Upper lobe of right lung (tissue), 1 donor: Measurements from ENCODE around the gene PVALB. TPM values are rescaled to one million over a fixed set of nuclear protein-coding genes. Genes with fewer than 3 reads are reported as not detected.

Experiments used
- ATAC-seq: fragments of 200-7000 bp; cut with Tn5 transposase; one replicate; pipeline ENCODE4 v1.9.1; 2020; ENCODE audit warnings: mild to moderate bottlenecking, moderate library complexity
- DNase-seq: peaks from one replicate; pipeline ENCODE4 v3.0.0-alpha.2; 2020
- H3K27ac ChIP-seq: fragments of 200-600 bp; one replicate; pipeline ENCODE4 v1.8.0; 2022
- H3K27me3 ChIP-seq: fragments of 200-600 bp; one replicate; pipeline ENCODE4 v1.8.0; 2022; ENCODE audit warnings: mild to moderate bottlenecking
- H3K36me3 ChIP-seq: fragments of 200-600 bp; one replicate; pipeline ENCODE4 v1.8.0; 2022
- H3K4me1 ChIP-seq: fragments of 200-600 bp; one replicate; pipeline ENCODE4 v1.8.0; 2022
- H3K4me3 ChIP-seq: fragments of 200-600 bp; one replicate; pipeline ENCODE4 v1.8.0; 2022; ENCODE audit warnings: mild to moderate bottlenecking
- H3K9me3 ChIP-seq: fragments of 200-600 bp; one replicate; pipeline ENCODE4 v1.8.0; 2022
- intact Hi-C: fragments of 100-400 bp; cut with DNase I; formaldehyde crosslinking; loops from one replicate; pipeline ENCODE4 v1.11.0; 2022
- total RNA-seq: library from RNA; stranded (reverse); fragmentation: NEBNext Ultra II Directional; extraction: Animal tissue kit (Norgen Biotek cat#: 25700); gene quantifications from one replicate; pipeline ENCODE4 v1.2.1, GENCODE V29; 2021
- TF ChIP-seq, protein P1 (sequence below): fragments of 200-600 bp; IDR thresholded peaks from one replicate; pipeline ENCODE4 v1.8.0; 2022; ENCODE audit warnings: antibody characterized with exemption
- donor health status: DM: no; HTN: yes; CAD: no; lungs with severe emphysema.

PVALB gene
- total RNA-seq, 1 donor from 2014 or later = 2.5 TPM

- intact Hi-C loops = no loop called here
- H3K4me1 ChIP-seq = no peaks in the 10 kb centered on the region
- H3K4me3 ChIP-seq = no peak overlapping the region
- DNase-seq = no peak
- TF ChIP-seq, protein P1, sequence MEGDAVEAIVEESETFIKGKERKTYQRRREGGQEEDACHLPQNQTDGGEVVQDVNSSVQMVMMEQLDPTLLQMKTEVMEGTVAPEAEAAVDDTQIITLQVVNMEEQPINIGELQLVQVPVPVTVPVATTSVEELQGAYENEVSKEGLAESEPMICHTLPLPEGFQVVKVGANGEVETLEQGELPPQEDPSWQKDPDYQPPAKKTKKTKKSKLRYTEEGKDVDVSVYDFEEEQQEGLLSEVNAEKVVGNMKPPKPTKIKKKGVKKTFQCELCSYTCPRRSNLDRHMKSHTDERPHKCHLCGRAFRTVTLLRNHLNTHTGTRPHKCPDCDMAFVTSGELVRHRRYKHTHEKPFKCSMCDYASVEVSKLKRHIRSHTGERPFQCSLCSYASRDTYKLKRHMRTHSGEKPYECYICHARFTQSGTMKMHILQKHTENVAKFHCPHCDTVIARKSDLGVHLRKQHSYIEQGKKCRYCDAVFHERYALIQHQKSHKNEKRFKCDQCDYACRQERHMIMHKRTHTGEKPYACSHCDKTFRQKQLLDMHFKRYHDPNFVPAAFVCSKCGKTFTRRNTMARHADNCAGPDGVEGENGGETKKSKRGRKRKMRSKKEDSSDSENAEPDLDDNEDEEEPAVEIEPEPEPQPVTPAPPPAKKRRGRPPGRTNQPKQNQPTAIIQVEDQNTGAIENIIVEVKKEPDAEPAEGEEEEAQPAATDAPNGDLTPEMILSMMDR = no peak
- peaks cover 27% of the 10 kb centered on the region for H3K27me3 ChIP-seq
- ATAC-seq = no peak
- no peak overlapping the region for H3K27ac ChIP-seq
- no peaks in the 10 kb centered on the region for H3K36me3 ChIP-seq
- no peaks in the 10 kb centered on the region for H3K9me3 ChIP-seq
Measured at GRCh38 chr22:36809351-36809750, 7.5 kb downstream of the PVALB start.

- ATAC-seq (no peak), DNase-seq (no peak)
- H3K4me1 ChIP-seq = no peaks in the 10 kb centered on the region
- H3K4me3 ChIP-seq = no peak overlapping the region
- H3K27ac ChIP-seq = no peak overlapping the region
- intact Hi-C loops = no loop called here
- H3K9me3 ChIP-seq = no peaks in the 10 kb centered on the region
- no peaks in the 10 kb centered on the region for H3K36me3 ChIP-seq
- TF ChIP-seq, protein P1 = no peak
- H3K27me3 ChIP-seq = peaks cover 22% of the 10 kb centered on the region
Measured at GRCh38 chr22:36808721-36809344, 8.0 kb downstream of the PVALB start.

DNA sequence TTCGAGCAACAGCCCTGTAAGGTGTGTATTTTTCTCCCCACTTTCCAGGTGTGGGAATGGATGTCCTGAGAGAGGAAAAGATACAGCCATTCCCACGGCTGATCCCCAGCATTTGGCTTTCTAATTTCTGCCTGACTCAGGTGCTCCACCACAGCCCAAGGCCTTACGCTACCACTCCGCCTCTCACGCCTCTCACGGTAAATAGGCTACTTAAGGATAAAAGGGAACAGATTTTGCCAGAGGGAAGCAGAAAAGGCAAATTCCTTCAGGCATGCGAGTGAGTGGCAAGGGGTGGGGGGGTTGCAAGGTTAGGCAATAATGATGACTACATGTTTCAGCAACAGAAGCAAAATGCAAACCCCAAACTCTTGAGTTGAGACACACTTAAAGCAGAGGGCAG, 9.2 kb downstream of the PVALB start:
- peak; percentile 57 for ATAC-seq

GRCh38 chr22:36806835-36807234, 10.0 kb downstream of the PVALB start:
- Histone ChIP-seq H3K9me3 (no peaks in the 10 kb centered on the region), H3K36me3 (no peaks in the 10 kb centered on the region), H3K4me3 (no peak overlapping the region), H3K4me1 (no peaks in the 10 kb centered on the region), H3K27me3 (peaks cover 21% of the 10 kb centered on the region), H3K27ac (no peak overlapping the region)
- intact Hi-C loops = no loop called here
- DNase-seq = no peak
- peak; percentile 30 for ATAC-seq
- TF ChIP-seq, protein P1 = no peak

More for the DNA sequence above, 9.2 kb downstream of the PVALB start:
- no peaks in the 10 kb centered on the region for H3K9me3 ChIP-seq
- H3K36me3 ChIP-seq = no peaks in the 10 kb centered on the region
- H3K4me1 ChIP-seq = no peaks in the 10 kb centered on the region
- peaks cover 23% of the 10 kb centered on the region for H3K27me3 ChIP-seq
- TF ChIP-seq, protein P1 = no peak
- DNase-seq = no peak
- H3K27ac ChIP-seq = no peak overlapping the region
- intact Hi-C loops = no loop called here
- no peak overlapping the region for H3K4me3 ChIP-seq

- H3K4me1 ChIP-seq = no peaks in the 10 kb centered on the region
- TF ChIP-seq, protein P1 = no peak
- H3K27me3 ChIP-seq = peaks cover 19% of the 10 kb centered on the region
- intact Hi-C loops = no loop called here
- H3K27ac ChIP-seq = no peak overlapping the region
- no peak overlapping the region for H3K4me3 ChIP-seq
- no peak for ATAC-seq
- no peaks in the 10 kb centered on the region for H3K36me3 ChIP-seq
- DNase-seq = no peak
- H3K9me3 ChIP-seq = no peaks in the 10 kb centered on the region
Measured at GRCh38 chr22:36803358-36803757, 13.5 kb downstream of the PVALB start.

GRCh38 chr22:36798674-36799066, 18.2 kb downstream of the PVALB start:
- Histone ChIP-seq H3K27me3 (peaks cover 19% of the 10 kb centered on the region), H3K4me1 (no peaks in the 10 kb centered on the region), H3K36me3 (no peaks in the 10 kb centered on the region), H3K4me3 (no peak overlapping the region), H3K27ac (no peak overlapping the region), H3K9me3 (no peaks in the 10 kb centered on the region)
- intact Hi-C loops = no loop called here
- ATAC-seq (no peak), DNase-seq (no peak)
- TF ChIP-seq, protein P1 = no peak
